Stimulated activated naive CD4-positive, alpha-beta T cell (primary cell): ENCODE measurements around the gene GCNT4.

Experiments used
- DNase-seq, 6 experiments: peaks; one replicate each; lab custom pipeline; 2025; lab: John Stamatoyannopoulos, UW

The GCNT4 gene

GRCh38 chr5:75016896-75017295 is 35.5 kb downstream of the GCNT4 start:
- DNase-seq = no peak

- DNase-seq = no peak
Measured at GRCh38 chr5:75012748-75013147, 39.6 kb downstream of the GCNT4 start.

GRCh38 chr5:75010838-75011237 is 41.5 kb downstream of the GCNT4 start:
- DNase-seq = no peak

- no peak for DNase-seq
Measured at GRCh38 chr5:75009556-75010345, 42.6 kb downstream of the GCNT4 start.

- DNase-seq = no peak
Measured at GRCh38 chr5:75006865-75007822, 45.2 kb downstream of the GCNT4 start.

- no peak for DNase-seq
Measured at GRCh38 chr5:75005561-75005960, 46.8 kb downstream of the GCNT4 start.
